ENCODE measurements around the gene SYT8. TPM values are rescaled to one million over a fixed set of nuclear protein-coding genes. Genes with fewer than 3 reads are reported as not detected.

Gene SYT8
- total RNA-seq, 1 donor from 2014 or later = not detected

- Mint-ChIP-seq H3K9me3 (no peaks in the 10 kb centered on the region), H3K36me3 (ENCODE audit: low read depth) (no peaks in the 10 kb centered on the region), H3K4me3 (no peak overlapping the region), H3K27me3 (peaks cover 8% of the 10 kb centered on the region), H3K4me1 (peaks cover 27% of the 10 kb centered on the region), H3K27ac (no peak overlapping the region)
- ATAC-seq (ENCODE audit: low read depth) = no peak
- ChIA-PET POLR2A (interaction anchor here (0.6 kb wide), 1 partner anchor 158 kb away, joined by 7 read pairs; no protein-coding TSS in a partner anchor), CTCF (interaction anchor here (1.3 to 1.7 kb wide), 5 partner anchors 46 to 315 kb away, joined by 3 to 10 read pairs (median 7); no protein-coding TSS in a partner anchor)
- TF ChIP-seq CTCF (IDR thresholded peaks at IDR 0.05) = no peak
- no peak for DNase-seq
- intact Hi-C loops (cut with micrococcal nuclease) = no loop called here
These were observed 1.5 kb downstream of the SYT8 start for GRCh38 chr11:1836011-1836945.

- ATAC-seq (ENCODE audit: low read depth) (peak; percentile 80), DNase-seq (peak; percentile 76)
- peak; percentile 83 for TF ChIP-seq CTCF (IDR thresholded peaks at IDR 0.05)
- H3K27ac Mint-ChIP-seq = no peak overlapping the region
- peaks cover 3% of the 10 kb centered on the region for H3K27me3 Mint-ChIP-seq
- CTCF ChIA-PET = interaction anchor here (1.3 to 1.7 kb wide), 4 partner anchors 45 to 314 kb away, joined by 5 to 10 read pairs (median 7); no protein-coding TSS in a partner anchor
- H3K36me3 Mint-ChIP-seq (ENCODE audit: low read depth) = no peaks in the 10 kb centered on the region
- no peak overlapping the region for H3K4me3 Mint-ChIP-seq
- peaks cover 29% of the 10 kb centered on the region for H3K4me1 Mint-ChIP-seq
- POLR2A ChIA-PET = no interaction called here
- no peaks in the 10 kb centered on the region for H3K9me3 Mint-ChIP-seq
- intact Hi-C loops (cut with micrococcal nuclease) = loop anchor here (1.0 kb wide), 3 partner anchors 45 to 314 kb away; no protein-coding TSS in a partner anchor
These were observed 2.6 kb downstream of the SYT8 start for GRCh38 chr11:1837171-1838076.

GRCh38 chr11:1838077-1838425 lies 3.3 kb downstream of the SYT8 start:
- ChIA-PET CTCF (interaction anchor here (2.4 kb wide), 1 partner anchor 314 kb away, joined by 11 read pairs; no protein-coding TSS in a partner anchor), POLR2A (interaction anchor here (1.1 to 1.6 kb wide), 2 partner anchors 13 to 110 kb away, joined by 3 to 25 read pairs; no protein-coding TSS in a partner anchor)
- peak; percentile 5 for TF ChIP-seq CTCF (IDR thresholded peaks at IDR 0.05)
- Mint-ChIP-seq H3K27ac (no peak overlapping the region), H3K36me3 (ENCODE audit: low read depth) (no peaks in the 10 kb centered on the region), H3K27me3 (peaks cover 2% of the 10 kb centered on the region), H3K9me3 (no peaks in the 10 kb centered on the region), H3K4me1 (peaks cover 31% of the 10 kb centered on the region), H3K4me3 (no peak overlapping the region)
- ATAC-seq (ENCODE audit: low read depth) (no peak), DNase-seq (no peak)
- intact Hi-C loops (cut with micrococcal nuclease) = no loop called here

GRCh38 chr11:1838426-1839144 lies 3.8 kb downstream of the SYT8 start, which contains the start of gene TNNI2:
Gene TNNI2 (plus strand): TSS chr11:1838981. CDS start chr11:1839697, 716 bp downstream.
- Mint-ChIP-seq H3K9me3 (no peaks in the 10 kb centered on the region), H3K4me1 (peaks cover 37% of the 10 kb centered on the region), H3K27ac (peak within 1 kb of the TSS; percentile 65), H3K4me3 (peak within 1 kb of the TSS; percentile 69), H3K27me3 (no peaks in the 10 kb centered on the region), H3K36me3 (ENCODE audit: low read depth) (no peaks in the 10 kb centered on the region)
- intact Hi-C loops (cut with micrococcal nuclease) = no loop called here
- CTCF ChIA-PET = interaction anchor here (0.9 to 2.4 kb wide), 4 partner anchors 37 to 313 kb away, joined by 3 to 11 read pairs (median 5); no protein-coding TSS in a partner anchor
- DNase-seq = no peak
- no peak for ATAC-seq (ENCODE audit: low read depth)
- no peak for TF ChIP-seq CTCF (IDR thresholded peaks at IDR 0.05)
- POLR2A ChIA-PET = interaction anchor here (0.6 to 2.9 kb wide), 7 partner anchors 12 to 162 kb away, joined by 3 to 25 read pairs (median 3); no protein-coding TSS in a partner anchor
